ENCODE results near the gene SMIM14. TPM values are rescaled to one million over a fixed set of nuclear protein-coding genes. Genes with fewer than 3 reads are reported as not detected.

Gene SMIM14
- total RNA-seq, 3 donors from 2014 or later (not counting 1 experiment from before 2014, with no cell fraction given) = 12.6 to 21.8 (median 15.2) TPM

GRCh38 chr4:39613093-39613656 is 25.5 kb downstream of the SMIM14 start:
- no peaks in the 10 kb centered on the region for H3K36me3 Mint-ChIP-seq
- H3K27me3 ChIP-seq (ENCODE audit: control insufficient read depth, insufficient read depth, low read length) = no peaks in the 10 kb centered on the region
- DNase-seq (no peak), ATAC-seq (no peak)
- H3K27ac ChIP-seq (ENCODE audit: low read length) = no peak overlapping the region
- intact Hi-C loops (cut with micrococcal nuclease) = no loop called here
- WGBS (ENCODE audit: insufficient coverage) = 86% methylated on average over 1 of the region's 2 CpGs
- TF ChIP-seq CTCF (IDR thresholded peaks at IDR 0.05) = no peak
- H3K4me1 Mint-ChIP-seq = peaks cover 0 to 7% of the 10 kb centered on the region in 2 donors
- no peak overlapping the region for H3K4me3 Mint-ChIP-seq
- H3K4me3 ChIP-seq (ENCODE audit: low read length) = no peak overlapping the region
- H3K36me3 ChIP-seq (ENCODE audit: control insufficient read depth, insufficient read depth, low read length) = peaks cover 3% of the 10 kb centered on the region
- H3K4me1 ChIP-seq (ENCODE audit: control insufficient read depth, insufficient read depth, low read length) = no peaks in the 10 kb centered on the region
- H3K27me3 Mint-ChIP-seq (ENCODE audit: low read depth in 2 of 2) = no peaks in the 10 kb centered on the region
- H3K27ac Mint-ChIP-seq = no peak overlapping the region
- H3K9me3 Mint-ChIP-seq = no peaks in the 10 kb centered on the region
- no peaks in the 10 kb centered on the region for H3K9me3 ChIP-seq (ENCODE audit: control insufficient read depth, insufficient read depth, low read length)

- intact Hi-C loops (cut with micrococcal nuclease) = no loop called here
- ATAC-seq (no peak), DNase-seq (no peak)
- Mint-ChIP-seq H3K4me1 (peaks cover 0 to 7% of the 10 kb centered on the region in 2 donors), H3K27me3 (ENCODE audit: low read depth in 2 of 2) (no peaks in the 10 kb centered on the region), H3K4me3 (no peak overlapping the region), H3K27ac (no peak overlapping the region), H3K9me3 (peaks cover 3 to 4% of the 10 kb centered on the region in 2 donors), H3K36me3 (peaks cover 7% of the 10 kb centered on the region)
- WGBS (ENCODE audit: insufficient coverage) = 47% methylated on average over 6 of the region's 6 CpGs
- Histone ChIP-seq H3K4me1 (ENCODE audit: control insufficient read depth, insufficient read depth, low read length) (no peaks in the 10 kb centered on the region), H3K4me3 (ENCODE audit: low read length) (no peak overlapping the region), H3K36me3 (ENCODE audit: control insufficient read depth, insufficient read depth, low read length) (peaks cover 7% of the 10 kb centered on the region), H3K27ac (ENCODE audit: low read length) (peak overlapping the region; percentile 33), H3K9me3 (ENCODE audit: control insufficient read depth, insufficient read depth, low read length) (peaks cover 4% of the 10 kb centered on the region), H3K27me3 (ENCODE audit: control insufficient read depth, insufficient read depth, low read length) (no peaks in the 10 kb centered on the region)
- TF ChIP-seq CTCF (IDR thresholded peaks at IDR 0.05) = no peak
Observed at GRCh38 chr4:39609454-39609931, 29.2 kb downstream of the SMIM14 start.

DNA sequence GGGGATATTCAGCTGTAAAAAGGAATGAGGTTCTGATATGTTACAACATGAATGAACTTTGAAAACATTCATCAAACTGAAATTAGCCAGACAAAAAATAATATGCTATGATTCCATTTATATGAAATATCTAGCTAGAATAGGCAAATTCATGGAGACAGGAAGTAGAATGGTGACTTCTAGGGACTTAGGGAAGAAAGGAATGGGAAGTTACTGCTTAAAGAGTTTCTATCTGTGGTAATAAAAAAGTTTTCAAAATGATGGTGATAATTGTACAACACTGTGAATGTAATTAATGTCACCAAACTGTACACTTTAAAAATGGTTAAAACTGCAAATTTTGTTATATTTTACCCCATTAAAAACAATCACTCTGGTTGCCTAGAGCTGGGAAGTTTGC is 30.2 kb downstream of the SMIM14 start:
- H3K27ac Mint-ChIP-seq = no peak overlapping the region
- Histone ChIP-seq H3K27me3 (ENCODE audit: control insufficient read depth, insufficient read depth, low read length) (no peaks in the 10 kb centered on the region), H3K9me3 (ENCODE audit: control insufficient read depth, insufficient read depth, low read length) (peaks cover 4% of the 10 kb centered on the region), H3K4me1 (ENCODE audit: control insufficient read depth, insufficient read depth, low read length) (no peaks in the 10 kb centered on the region), H3K4me3 (ENCODE audit: low read length) (no peak overlapping the region), H3K27ac (ENCODE audit: low read length) (no peak overlapping the region), H3K36me3 (ENCODE audit: control insufficient read depth, insufficient read depth, low read length) (peaks cover 13% of the 10 kb centered on the region)
- H3K9me3 Mint-ChIP-seq = peaks cover 3 to 4% of the 10 kb centered on the region in 2 donors
- H3K4me3 Mint-ChIP-seq = no peak overlapping the region
- ATAC-seq (no peak), DNase-seq (no peak)
- H3K36me3 Mint-ChIP-seq = peaks cover 7% of the 10 kb centered on the region
- peaks cover 0 to 7% of the 10 kb centered on the region in 2 donors for H3K4me1 Mint-ChIP-seq
- TF ChIP-seq CTCF (IDR thresholded peaks at IDR 0.05) = no peak
- intact Hi-C loops (cut with micrococcal nuclease) = no loop called here
- H3K27me3 Mint-ChIP-seq (ENCODE audit: low read depth in 2 of 2) = no peaks in the 10 kb centered on the region

DNA sequence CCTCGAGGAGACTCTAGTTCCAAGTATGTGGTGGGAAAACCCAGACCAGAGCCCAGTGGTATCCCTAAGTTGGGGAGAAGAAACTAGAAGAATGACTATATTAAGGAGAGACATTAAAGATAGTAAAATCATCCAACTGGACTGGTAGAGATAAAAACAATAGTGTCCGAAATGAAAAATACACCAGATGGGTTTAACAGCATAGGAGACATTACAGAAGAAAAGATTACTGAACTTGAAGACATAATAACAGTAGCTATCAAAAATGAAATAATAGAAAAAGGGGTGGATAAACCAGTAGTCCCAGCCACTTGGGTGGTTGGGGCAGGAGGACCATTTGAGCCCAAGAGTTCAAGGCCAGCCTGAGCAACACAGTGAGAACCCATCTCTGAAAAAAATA is 31.9 kb downstream of the SMIM14 start:
- 95% methylated on average over 2 of the region's 2 CpGs for WGBS (ENCODE audit: insufficient coverage)
- no peak for ATAC-seq
- H3K4me1 ChIP-seq (ENCODE audit: control insufficient read depth, insufficient read depth, low read length) = no peaks in the 10 kb centered on the region
- no peaks in the 10 kb centered on the region for H3K27me3 Mint-ChIP-seq (ENCODE audit: low read depth in 2 of 2)
- peaks cover 17% of the 10 kb centered on the region for H3K36me3 ChIP-seq (ENCODE audit: control insufficient read depth, insufficient read depth, low read length)
- no peak overlapping the region for H3K4me3 Mint-ChIP-seq
- no peak overlapping the region for H3K4me3 ChIP-seq (ENCODE audit: low read length)
- H3K27ac Mint-ChIP-seq = no peak overlapping the region
- peaks cover 15% of the 10 kb centered on the region for H3K36me3 Mint-ChIP-seq
- H3K27me3 ChIP-seq (ENCODE audit: control insufficient read depth, insufficient read depth, low read length) = no peaks in the 10 kb centered on the region
- H3K4me1 Mint-ChIP-seq = peaks cover 0 to 7% of the 10 kb centered on the region in 2 donors
- H3K27ac ChIP-seq (ENCODE audit: low read length) = no peak overlapping the region
- DNase-seq = no peak
- peaks cover 4% of the 10 kb centered on the region for H3K9me3 ChIP-seq (ENCODE audit: control insufficient read depth, insufficient read depth, low read length)
- intact Hi-C loops (cut with micrococcal nuclease) = no loop called here
- peaks cover 3 to 4% of the 10 kb centered on the region in 2 donors for H3K9me3 Mint-ChIP-seq
- no peak for TF ChIP-seq CTCF (IDR thresholded peaks at IDR 0.05)

All from natural killer cell (primary cell).